A549 (cell line): ENCODE data around the gene MAGI2. TPM values are rescaled to one million over a fixed set of nuclear protein-coding genes. Genes with fewer than 3 reads are reported as not detected.

ENCODE experiments used
- CHD2 ChIP-seq: fragments of 150-350 bp; IDR thresholded peaks from 2 replicates; pipeline ENCODE4 v1.6.1; 2014; ENCODE audit warnings: low read length; ENCODE audit not compliant: partially characterized antibody
- CTCF ChIP-seq: fragments of >200 bp; sonication (Bioruptor Twin); formaldehyde crosslinking; IDR thresholded peaks from 3 replicates; pipeline ENCODE4 v1.5.1; 2016
- E2F6 ChIP-seq: IDR thresholded peaks from 2 replicates; pipeline ENCODE4 v1.6.1; 2012; ENCODE audit warnings: low read depth, borderline replicate concordance
- FOSB ChIP-seq: fragments of 250-450 bp; sonication (Bioruptor Pico); IDR thresholded peaks from 2 replicates; pipeline ENCODE4 v1.5.0; 2020; ENCODE audit warnings: mild to moderate bottlenecking, moderate library complexity
- HOXB13 ChIP-seq: fragments of 250-450 bp; sonication (Bioruptor Pico); IDR thresholded peaks from 2 replicates; pipeline ENCODE4 v1.5.0; 2020; ENCODE audit warnings: low read depth, mild to moderate bottlenecking, moderate library complexity
- HOXB5 ChIP-seq: fragments of 250-450 bp; sonication (Bioruptor Pico); IDR thresholded peaks from 2 replicates; pipeline ENCODE4 v1.5.0; 2020; ENCODE audit warnings: mild to moderate bottlenecking, moderate library complexity
- JUN ChIP-seq, 2 experiments: fragments of >200 bp; sonication (Bioruptor Twin); formaldehyde crosslinking; IDR thresholded peaks; 2 replicates in 1 of 2; 3 replicates in 1 of 2; pipeline ENCODE4 v1.6.1; 2016 to 2017
- MAX ChIP-seq: IDR thresholded peaks from 2 replicates; pipeline ENCODE4 v1.6.1; 2012
- RARB ChIP-seq: fragments of 250-450 bp; sonication (Bioruptor Pico); IDR thresholded peaks from 2 replicates; pipeline ENCODE4 v1.8.0; 2021; ENCODE audit warnings: mild to moderate bottlenecking, moderate library complexity
- RCOR1 ChIP-seq: fragments of 150-350 bp; IDR thresholded peaks from 2 replicates; pipeline ENCODE4 v1.6.1; 2014; ENCODE audit warnings: antibody characterized with exemption, low read length, low read depth
- RFX5 ChIP-seq: fragments of 450-650 bp; IDR thresholded peaks from 2 replicates; pipeline ENCODE4 v1.7.1; 2014; ENCODE audit warnings: antibody characterized with exemption, mild to moderate bottlenecking, moderate library complexity
- RNF2 ChIP-seq: fragments of 200-600 bp; sonication (generic); IDR thresholded peaks from 2 replicates; pipeline ENCODE4 v1.6.1; 2016; ENCODE audit warnings: low read depth, mild to moderate bottlenecking, antibody characterized with exemption, moderate library complexity, borderline replicate concordance
- SREBF2 ChIP-seq: fragments of 450-650 bp; IDR thresholded peaks from 2 replicates; pipeline ENCODE4 v1.6.1; 2014; ENCODE audit warnings: mild to moderate bottlenecking, moderate library complexity
- TP53 ChIP-seq: fragments of 250-450 bp; sonication (Bioruptor Pico); IDR thresholded peaks from 2 replicates; pipeline ENCODE4 v1.5.0; 2021; ENCODE audit warnings: mild to moderate bottlenecking, moderate library complexity
- USF2 ChIP-seq: fragments of 450-650 bp; IDR thresholded peaks from 2 replicates; pipeline ENCODE4 v1.6.1; 2014; ENCODE audit warnings: antibody characterized with exemption
- ZC3H11A ChIP-seq: fragments of 450-650 bp; IDR thresholded peaks from 2 replicates; pipeline ENCODE4 v1.6.1; 2014; ENCODE audit warnings: antibody characterized with exemption, mild to moderate bottlenecking
- polyA plus RNA-seq, 4 experiments: library from polyadenylated mRNA; depleted of rRNA in 3 of 4; stranded (reverse); fragments of >200 nt; fragmentation: RNase III in 1 of 4; extraction: RNeasy Plus Mini Kit Qiagen cat#74134 plus additional on column Dnase treatment in 1 of 4; gene quantifications; 2 replicates in 3 of 4; 3 replicates in 1 of 4; pipeline ENCODE4 v1.2.3, GENCODE V29; 2011 to 2017
- TF ChIP-seq, protein P1 (sequence below): IDR thresholded peaks from 2 replicates; pipeline ENCODE4 v1.6.1; 2012
- TF ChIP-seq, protein P2 (sequence below): fragments of 250-450 bp; sonication (Bioruptor Pico); IDR thresholded peaks from 2 replicates; pipeline ENCODE4 v1.5.0; 2021; ENCODE audit warnings: mild to moderate bottlenecking, moderate library complexity, borderline replicate concordance
- TF ChIP-seq, protein P3 (sequence below): fragments of 200-600 bp; sonication (generic); IDR thresholded peaks from 2 replicates; pipeline ENCODE4 v1.6.1; 2016; ENCODE audit warnings: antibody characterized with exemption, mild to moderate bottlenecking, moderate library complexity

The MAGI2 gene
- polyA plus RNA-seq, 2 of the 4 experiments (the other 2 are of a cell fraction) = 0.48 to 0.81 TPM

GRCh38 chr7:79420464-79420863, 33.0 kb downstream of the MAGI2 start (continued):
- TF ChIP-seq, protein P1, sequence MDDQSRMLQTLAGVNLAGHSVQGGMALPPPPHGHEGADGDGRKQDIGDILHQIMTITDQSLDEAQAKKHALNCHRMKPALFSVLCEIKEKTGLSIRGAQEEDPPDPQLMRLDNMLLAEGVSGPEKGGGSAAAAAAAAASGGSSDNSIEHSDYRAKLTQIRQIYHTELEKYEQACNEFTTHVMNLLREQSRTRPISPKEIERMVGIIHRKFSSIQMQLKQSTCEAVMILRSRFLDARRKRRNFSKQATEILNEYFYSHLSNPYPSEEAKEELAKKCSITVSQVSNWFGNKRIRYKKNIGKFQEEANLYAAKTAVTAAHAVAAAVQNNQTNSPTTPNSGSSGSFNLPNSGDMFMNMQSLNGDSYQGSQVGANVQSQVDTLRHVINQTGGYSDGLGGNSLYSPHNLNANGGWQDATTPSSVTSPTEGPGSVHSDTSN = no peak
- TF ChIP-seq, protein P2, sequence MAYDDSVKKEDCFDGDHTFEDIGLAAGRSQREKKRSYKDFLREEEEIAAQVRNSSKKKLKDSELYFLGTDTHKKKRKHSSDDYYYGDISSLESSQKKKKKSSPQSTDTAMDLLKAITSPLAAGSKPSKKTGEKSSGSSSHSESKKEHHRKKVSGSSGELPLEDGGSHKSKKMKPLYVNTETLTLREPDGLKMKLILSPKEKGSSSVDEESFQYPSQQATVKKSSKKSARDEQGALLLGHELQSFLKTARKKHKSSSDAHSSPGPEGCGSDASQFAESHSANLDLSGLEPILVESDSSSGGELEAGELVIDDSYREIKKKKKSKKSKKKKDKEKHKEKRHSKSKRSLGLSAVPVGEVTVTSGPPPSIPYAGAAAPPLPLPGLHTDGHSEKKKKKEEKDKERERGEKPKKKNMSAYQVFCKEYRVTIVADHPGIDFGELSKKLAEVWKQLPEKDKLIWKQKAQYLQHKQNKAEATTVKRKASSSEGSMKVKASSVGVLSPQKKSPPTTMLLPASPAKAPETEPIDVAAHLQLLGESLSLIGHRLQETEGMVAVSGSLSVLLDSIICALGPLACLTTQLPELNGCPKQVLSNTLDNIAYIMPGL (CRISPR knock-in tag) = no peak
- TF ChIP-seq HOXB5 (CRISPR knock-in tag) (no peak), SREBF2 (no peak), HOXB13 (no peak), RCOR1 (no peak), RNF2 (no peak), CTCF (no peak), CHD2 (no peak), TP53 (CRISPR knock-in tag) (no peak), FOSB (no peak), RFX5 (no peak), E2F6 (no peak), ZC3H11A (no peak), USF2 (no peak), MAX (0 out of 2 replicates have a peak, but pooled peaks have one; percentile 34), JUN (IDR thresholded peaks at IDR 0.05) (peak; percentile 60 to 61; a peak in 3 of 5 replicates), RARB (CRISPR knock-in tag) (no peak)
- TF ChIP-seq, protein P3, sequence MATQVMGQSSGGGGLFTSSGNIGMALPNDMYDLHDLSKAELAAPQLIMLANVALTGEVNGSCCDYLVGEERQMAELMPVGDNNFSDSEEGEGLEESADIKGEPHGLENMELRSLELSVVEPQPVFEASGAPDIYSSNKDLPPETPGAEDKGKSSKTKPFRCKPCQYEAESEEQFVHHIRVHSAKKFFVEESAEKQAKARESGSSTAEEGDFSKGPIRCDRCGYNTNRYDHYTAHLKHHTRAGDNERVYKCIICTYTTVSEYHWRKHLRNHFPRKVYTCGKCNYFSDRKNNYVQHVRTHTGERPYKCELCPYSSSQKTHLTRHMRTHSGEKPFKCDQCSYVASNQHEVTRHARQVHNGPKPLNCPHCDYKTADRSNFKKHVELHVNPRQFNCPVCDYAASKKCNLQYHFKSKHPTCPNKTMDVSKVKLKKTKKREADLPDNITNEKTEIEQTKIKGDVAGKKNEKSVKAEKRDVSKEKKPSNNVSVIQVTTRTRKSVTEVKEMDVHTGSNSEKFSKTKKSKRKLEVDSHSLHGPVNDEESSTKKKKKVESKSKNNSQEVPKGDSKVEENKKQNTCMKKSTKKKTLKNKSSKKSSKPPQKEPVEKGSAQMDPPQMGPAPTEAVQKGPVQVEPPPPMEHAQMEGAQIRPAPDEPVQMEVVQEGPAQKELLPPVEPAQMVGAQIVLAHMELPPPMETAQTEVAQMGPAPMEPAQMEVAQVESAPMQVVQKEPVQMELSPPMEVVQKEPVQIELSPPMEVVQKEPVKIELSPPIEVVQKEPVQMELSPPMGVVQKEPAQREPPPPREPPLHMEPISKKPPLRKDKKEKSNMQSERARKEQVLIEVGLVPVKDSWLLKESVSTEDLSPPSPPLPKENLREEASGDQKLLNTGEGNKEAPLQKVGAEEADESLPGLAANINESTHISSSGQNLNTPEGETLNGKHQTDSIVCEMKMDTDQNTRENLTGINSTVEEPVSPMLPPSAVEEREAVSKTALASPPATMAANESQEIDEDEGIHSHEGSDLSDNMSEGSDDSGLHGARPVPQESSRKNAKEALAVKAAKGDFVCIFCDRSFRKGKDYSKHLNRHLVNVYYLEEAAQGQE = no peak
